Endometrial microvascular endothelial cells (primary cell): ENCODE measurements around the gene CCND2. TPM values are rescaled to one million over a fixed set of nuclear protein-coding genes. Genes with fewer than 3 reads are reported as not detected.
"Not testable (repeated sequence)": the region's sequence is repeated elsewhere in the genome, so short reads cannot be mapped to it uniquely, and the experiment has no call there.

ENCODE experiments used
- in situ Hi-C: cut with HindIII; loops from 2 replicates; pipeline ENCODE4 v1.10.0; 2017; ENCODE audit warnings: low sequenced_read_pairs, low pct_unique_long_range_greater_than_20kb; ENCODE audit errors: inconsistent ontology term
- total RNA-seq: library from RNA; depleted of rRNA; stranded (reverse); fragments of >200 nt; gene quantifications from one replicate; pipeline ENCODE4 v1.2.3, GENCODE V29; 2015; ENCODE audit errors: inconsistent ontology term

The CCND2 gene
- total RNA-seq = 37.0 TPM

- in situ Hi-C loops = loop anchor here (25.0 kb wide), 1 partner anchor 162 kb away; no protein-coding TSS in a partner anchor
Observed at GRCh38 chr12:4273652-4274395, at the start of gene CCND2. Gene CCND2 (plus strand): TSS chr12:4273762. CDS start chr12:4274041, 279 bp downstream.

GRCh38 chr12:4224206-4224889 is 49.2 kb upstream of the CCND2 start:
- in situ Hi-C loops = no loop called here

- in situ Hi-C loops = no loop called here
Observed at GRCh38 chr12:4225571-4225970, 48.0 kb upstream of the CCND2 start.

- in situ Hi-C loops = no loop called here
Observed at GRCh38 chr12:4227046-4227445, 46.5 kb upstream of the CCND2 start.

- in situ Hi-C loops = no loop called here
Observed at GRCh38 chr12:4228122-4228580, 45.4 kb upstream of the CCND2 start.

GRCh38 chr12:4230526-4230925 is 43.0 kb upstream of the CCND2 start:
- in situ Hi-C loops = no loop called here

- in situ Hi-C loops = no loop called here
Observed at GRCh38 chr12:4238577-4238976, 35.0 kb upstream of the CCND2 start.

- in situ Hi-C loops = no loop called here
Observed at GRCh38 chr12:4239746-4240145, 33.8 kb upstream of the CCND2 start.

GRCh38 chr12:4240161-4240783 is 33.3 kb upstream of the CCND2 start:
- in situ Hi-C loops = no loop called here

GRCh38 chr12:4240981-4241380 is 32.6 kb upstream of the CCND2 start:
- in situ Hi-C loops = no loop called here

GRCh38 chr12:4241592-4241991 is 32.0 kb upstream of the CCND2 start:
- in situ Hi-C loops = no loop called here

- in situ Hi-C loops = no loop called here
Observed at GRCh38 chr12:4242595-4242994, 31.0 kb upstream of the CCND2 start.

GRCh38 chr12:4243091-4243490 is 30.5 kb upstream of the CCND2 start:
- in situ Hi-C loops = no loop called here

GRCh38 chr12:4243491-4244100 is 30.0 kb upstream of the CCND2 start:
- in situ Hi-C loops = not testable (repeated sequence)

- in situ Hi-C loops = no loop called here
Observed at GRCh38 chr12:4244868-4245267, 28.7 kb upstream of the CCND2 start.

GRCh38 chr12:4245446-4245845 is 28.1 kb upstream of the CCND2 start:
- in situ Hi-C loops = no loop called here

GRCh38 chr12:4246116-4246515 is 27.4 kb upstream of the CCND2 start:
- in situ Hi-C loops = no loop called here

- in situ Hi-C loops = loop anchor here (25.0 kb wide), 1 partner anchor 138 kb away; no protein-coding TSS in a partner anchor
Observed at GRCh38 chr12:4250691-4251090, 22.9 kb upstream of the CCND2 start.

- in situ Hi-C loops = loop anchor here (25.0 kb wide), 1 partner anchor 139 kb away; no protein-coding TSS in a partner anchor
Observed at GRCh38 chr12:4251216-4251891, 22.2 kb upstream of the CCND2 start.
